ENCODE measurements around the gene ARHGEF38.

Gene ARHGEF38

DNA sequence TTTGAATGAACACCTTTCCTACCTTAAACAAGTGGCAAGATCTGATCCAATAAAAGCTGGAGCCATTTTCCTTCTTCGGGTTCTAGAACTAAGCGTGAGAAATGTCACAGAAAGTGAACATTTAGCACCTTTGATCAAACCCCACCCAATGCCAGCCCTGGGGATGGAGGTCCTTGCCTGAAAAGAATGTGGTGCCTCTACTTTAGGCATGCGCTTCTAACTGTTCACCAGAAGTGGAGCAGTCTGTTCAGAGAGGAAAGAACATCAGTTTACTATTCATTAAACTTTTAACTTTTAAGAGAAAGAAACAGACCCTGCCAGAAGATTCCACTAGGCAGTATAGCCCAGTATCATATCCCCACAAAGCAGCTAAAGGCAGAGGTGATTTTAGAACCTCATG lies 80.2 kb downstream of the ARHGEF38 start:
- TF ChIP-seq, protein P1, sequence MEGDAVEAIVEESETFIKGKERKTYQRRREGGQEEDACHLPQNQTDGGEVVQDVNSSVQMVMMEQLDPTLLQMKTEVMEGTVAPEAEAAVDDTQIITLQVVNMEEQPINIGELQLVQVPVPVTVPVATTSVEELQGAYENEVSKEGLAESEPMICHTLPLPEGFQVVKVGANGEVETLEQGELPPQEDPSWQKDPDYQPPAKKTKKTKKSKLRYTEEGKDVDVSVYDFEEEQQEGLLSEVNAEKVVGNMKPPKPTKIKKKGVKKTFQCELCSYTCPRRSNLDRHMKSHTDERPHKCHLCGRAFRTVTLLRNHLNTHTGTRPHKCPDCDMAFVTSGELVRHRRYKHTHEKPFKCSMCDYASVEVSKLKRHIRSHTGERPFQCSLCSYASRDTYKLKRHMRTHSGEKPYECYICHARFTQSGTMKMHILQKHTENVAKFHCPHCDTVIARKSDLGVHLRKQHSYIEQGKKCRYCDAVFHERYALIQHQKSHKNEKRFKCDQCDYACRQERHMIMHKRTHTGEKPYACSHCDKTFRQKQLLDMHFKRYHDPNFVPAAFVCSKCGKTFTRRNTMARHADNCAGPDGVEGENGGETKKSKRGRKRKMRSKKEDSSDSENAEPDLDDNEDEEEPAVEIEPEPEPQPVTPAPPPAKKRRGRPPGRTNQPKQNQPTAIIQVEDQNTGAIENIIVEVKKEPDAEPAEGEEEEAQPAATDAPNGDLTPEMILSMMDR (IDR thresholded peaks at IDR 0.05; ENCODE audit: low read depth, low read length), result no peak
- no peak for DNase-seq (ENCODE audit: extremely low read depth, low read depth)

DNA sequence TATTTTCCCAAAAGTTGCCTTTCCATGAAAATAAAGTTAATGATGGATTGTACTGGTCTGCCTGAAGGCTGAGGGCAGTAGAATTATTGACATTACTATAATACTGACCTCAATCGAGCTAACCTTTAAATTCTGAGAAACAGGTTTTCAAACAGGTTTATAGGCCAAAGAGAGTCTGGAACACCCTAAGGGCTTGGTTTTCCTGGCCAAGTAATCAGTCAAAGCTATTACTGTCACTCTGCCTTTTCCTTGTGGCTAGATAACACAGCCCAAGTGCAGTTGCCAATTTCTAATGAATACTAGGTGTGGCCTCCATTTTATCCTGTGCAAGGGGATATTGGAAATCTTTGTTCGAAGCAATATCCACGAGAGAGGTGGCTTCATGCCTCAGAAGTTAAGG lies 80.8 kb downstream of the ARHGEF38 start:
- TF ChIP-seq, protein P1 (IDR thresholded peaks at IDR 0.05; ENCODE audit: low read depth, low read length), result no peak
- no peak for DNase-seq (ENCODE audit: extremely low read depth, low read depth)

DNA sequence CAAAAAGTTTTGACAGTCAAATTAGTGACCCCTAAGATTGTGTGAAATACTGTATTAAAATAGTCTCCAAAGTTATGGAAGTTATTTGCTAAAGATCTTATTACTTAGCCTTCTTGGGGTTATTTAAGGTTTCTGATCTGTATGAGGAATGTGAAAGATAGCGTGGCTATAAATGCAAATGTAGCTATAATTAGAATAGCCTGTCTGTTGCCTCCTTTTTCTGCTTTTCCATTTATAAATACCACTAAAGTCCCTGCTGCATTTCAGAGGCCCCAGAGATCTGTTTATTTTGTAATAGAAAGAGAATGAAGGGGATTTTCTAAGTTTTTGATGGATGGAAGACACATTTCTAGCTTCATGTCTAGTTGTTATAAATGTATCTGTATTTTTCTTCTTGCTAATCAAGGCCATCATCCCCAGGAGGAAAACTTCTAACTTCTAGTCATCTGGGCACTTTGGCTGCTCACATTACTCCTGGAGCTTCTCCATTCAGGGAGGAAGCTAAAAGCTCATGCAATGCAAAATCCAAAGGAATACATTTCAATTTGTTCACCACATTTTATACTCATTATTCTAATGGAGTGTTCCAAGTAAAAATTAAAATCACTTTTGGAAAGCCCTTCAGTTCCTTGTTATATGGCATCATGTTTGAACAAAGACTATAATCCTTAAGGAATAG lies 82.1 kb downstream of the ARHGEF38 start:
- TF ChIP-seq, protein P1 (IDR thresholded peaks at IDR 0.05; ENCODE audit: low read depth, low read length), result no peak
- DNase-seq (ENCODE audit: extremely low read depth, low read depth), result no peak

DNA sequence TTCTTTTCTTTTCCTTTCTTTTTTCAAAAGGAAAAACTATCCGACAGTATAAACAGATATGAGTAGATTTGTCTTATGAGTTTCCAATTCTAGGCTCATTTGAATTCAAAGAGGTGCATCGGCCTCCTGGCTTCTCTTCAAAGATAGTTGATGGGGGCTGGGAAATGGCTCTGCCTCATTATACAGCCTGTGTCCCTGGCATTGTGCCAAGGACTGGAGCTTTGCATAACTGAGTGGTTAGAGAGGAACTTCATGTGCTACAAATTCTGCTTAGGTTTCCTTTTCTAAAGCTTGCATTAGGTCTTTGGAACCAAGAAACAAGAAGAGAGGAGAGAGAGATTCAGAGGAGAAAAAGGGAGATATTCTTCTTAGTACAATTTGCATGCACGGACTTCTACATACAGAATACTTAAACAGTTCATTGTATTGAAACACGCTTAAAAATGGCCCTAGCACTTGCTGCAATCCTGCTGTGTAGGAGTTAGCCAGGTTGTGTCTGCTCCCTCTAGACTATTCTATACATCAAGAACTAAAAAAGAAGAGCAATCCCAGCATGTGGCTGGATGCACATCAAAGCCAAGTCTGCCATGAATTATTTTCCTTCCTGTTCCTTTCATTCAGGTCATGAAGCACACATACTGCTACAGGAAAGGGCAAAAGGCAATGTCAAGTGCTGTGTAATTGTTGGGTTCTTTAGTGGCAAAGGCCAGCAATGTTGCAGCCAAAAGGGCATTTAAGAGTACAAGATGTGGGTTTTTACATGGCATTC lies 85.2 kb downstream of the ARHGEF38 start:
- TF ChIP-seq, protein P1 (IDR thresholded peaks at IDR 0.05; ENCODE audit: low read depth, low read length), result no peak
- DNase-seq (ENCODE audit: extremely low read depth, low read depth), result no peak

DNA sequence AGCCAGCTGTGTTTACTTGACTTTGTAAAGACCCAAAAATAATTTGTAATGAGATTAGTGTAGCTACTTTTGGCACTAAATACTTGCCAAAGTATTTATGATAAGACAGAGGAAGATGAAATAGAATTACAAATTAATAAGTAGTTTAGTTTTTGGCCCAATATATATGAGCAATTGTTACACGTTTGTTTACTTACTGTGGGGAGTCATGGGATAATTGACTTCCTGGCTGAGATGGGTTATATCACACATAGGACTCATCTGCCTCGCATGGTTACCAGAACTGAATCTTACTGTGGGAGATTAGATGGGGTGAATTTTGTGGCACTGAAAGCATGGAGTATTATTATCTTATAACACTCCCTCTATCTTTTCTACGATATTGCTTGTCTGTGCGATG lies 89.4 kb downstream of the ARHGEF38 start:
- TF ChIP-seq, protein P1 (IDR thresholded peaks at IDR 0.05; ENCODE audit: low read depth, low read length), result no peak
- no peak for DNase-seq (ENCODE audit: extremely low read depth, low read depth)

DNA sequence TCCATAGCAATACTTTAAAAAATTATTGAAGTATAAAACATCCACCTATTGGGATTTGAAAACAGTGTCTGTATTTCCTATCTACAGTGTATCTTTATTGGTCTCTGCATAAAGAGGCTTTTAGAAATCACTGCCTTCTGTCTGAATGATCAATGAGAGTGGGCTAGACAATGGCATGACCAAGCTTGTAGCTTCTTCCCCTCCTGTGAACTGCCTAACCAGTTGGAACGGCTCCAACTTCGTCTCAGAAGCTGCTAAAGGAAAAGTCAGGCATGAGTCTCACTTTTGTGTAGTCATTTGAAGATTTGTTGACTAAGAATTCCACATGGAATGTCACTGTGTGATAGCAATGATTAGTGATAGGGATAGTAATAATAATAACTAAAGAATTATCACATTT lies 91.8 kb downstream of the ARHGEF38 start:
- TF ChIP-seq, protein P1 (IDR thresholded peaks at IDR 0.05; ENCODE audit: low read depth, low read length), result no peak

DNA sequence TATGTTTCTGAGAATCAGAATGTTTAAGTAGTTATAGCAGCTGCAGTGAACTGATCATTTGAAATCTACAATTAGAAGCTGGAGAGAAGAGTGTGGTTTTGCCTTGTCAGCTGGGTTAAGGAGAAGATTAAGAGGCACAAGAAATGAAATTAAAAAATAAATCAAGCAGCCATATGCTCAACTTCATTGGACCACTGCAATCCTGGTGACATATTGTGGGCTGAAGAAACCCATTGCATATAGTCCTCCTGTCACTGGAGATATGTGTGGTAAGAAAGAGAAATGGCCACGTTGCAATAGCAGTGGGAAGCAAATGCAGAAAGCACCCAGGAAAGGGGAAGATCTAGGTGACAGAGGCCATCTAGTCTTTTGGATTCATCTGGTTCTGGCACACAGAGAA lies 93.0 kb downstream of the ARHGEF38 start:
- no peak for DNase-seq (ENCODE audit: extremely low read depth, low read depth)
- TF ChIP-seq, protein P1 (IDR thresholded peaks at IDR 0.05; ENCODE audit: low read depth, low read length), result no peak

More for the DNA sequence above, 91.8 kb downstream of the ARHGEF38 start:
- no peak for DNase-seq (ENCODE audit: extremely low read depth, low read depth)
